ENCODE data around the gene WFDC6. TPM values are rescaled to one million over a fixed set of nuclear protein-coding genes. Genes with fewer than 3 reads are reported as not detected.
A peak's percentile ranks its signal among the peaks of the same experiment; 100 is the strongest.

Gene WFDC6
- total and polyA plus RNA-seq, 8 donors: not detected

DNA sequence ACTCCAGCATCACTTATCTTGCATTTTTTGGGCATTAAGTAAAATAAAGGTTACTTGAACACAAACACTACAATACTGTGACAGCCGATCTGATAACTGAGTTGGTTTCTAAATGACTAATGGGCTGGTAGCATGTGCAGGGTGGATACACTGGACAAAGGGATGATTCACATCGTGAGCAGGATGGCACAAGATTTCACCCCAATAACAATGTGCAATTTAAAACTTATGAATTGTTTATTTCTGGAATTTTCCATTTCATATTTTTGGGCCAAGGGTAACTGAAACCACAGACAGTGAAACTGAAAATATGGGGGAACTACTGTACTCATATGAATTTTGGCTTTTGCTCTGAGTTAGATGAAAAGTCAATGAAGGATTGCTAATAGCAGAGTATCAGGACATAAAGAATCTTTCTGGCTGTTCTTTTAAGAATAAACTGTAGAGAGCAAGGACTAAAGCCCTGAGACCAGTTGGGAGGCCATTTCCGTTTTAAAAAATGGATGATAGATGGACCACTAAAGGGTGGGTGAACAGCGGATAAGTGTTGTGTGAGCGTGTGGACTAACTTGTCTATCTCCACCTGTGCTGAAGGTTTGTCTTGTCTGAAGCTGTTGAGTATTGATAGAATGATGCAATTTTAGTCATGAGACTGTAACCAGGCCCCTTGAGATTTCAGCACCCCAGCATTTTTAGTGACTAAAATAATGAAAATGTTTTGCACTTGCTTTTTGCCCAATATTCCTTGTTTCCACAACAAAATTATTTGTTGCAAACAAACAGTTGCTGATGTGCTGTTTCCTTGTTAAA is 32.1 kb downstream of the WFDC6 start:
- Histone ChIP-seq H3K27me3 (peaks cover 0 to 30% of the 10 kb centered on the region in 2 donors), H3K4me1 (no peaks in the 10 kb centered on the region), H3K27ac (no peak overlapping the region), H3K36me3 (no peaks in the 10 kb centered on the region), H3K9me3 (no peaks in the 10 kb centered on the region), H3K4me3 (no peak overlapping the region)
- intact Hi-C loops (cut with DNase I): no loop called here
- ATAC-seq: no peak
- TF ChIP-seq, protein P1, sequence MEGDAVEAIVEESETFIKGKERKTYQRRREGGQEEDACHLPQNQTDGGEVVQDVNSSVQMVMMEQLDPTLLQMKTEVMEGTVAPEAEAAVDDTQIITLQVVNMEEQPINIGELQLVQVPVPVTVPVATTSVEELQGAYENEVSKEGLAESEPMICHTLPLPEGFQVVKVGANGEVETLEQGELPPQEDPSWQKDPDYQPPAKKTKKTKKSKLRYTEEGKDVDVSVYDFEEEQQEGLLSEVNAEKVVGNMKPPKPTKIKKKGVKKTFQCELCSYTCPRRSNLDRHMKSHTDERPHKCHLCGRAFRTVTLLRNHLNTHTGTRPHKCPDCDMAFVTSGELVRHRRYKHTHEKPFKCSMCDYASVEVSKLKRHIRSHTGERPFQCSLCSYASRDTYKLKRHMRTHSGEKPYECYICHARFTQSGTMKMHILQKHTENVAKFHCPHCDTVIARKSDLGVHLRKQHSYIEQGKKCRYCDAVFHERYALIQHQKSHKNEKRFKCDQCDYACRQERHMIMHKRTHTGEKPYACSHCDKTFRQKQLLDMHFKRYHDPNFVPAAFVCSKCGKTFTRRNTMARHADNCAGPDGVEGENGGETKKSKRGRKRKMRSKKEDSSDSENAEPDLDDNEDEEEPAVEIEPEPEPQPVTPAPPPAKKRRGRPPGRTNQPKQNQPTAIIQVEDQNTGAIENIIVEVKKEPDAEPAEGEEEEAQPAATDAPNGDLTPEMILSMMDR (IDR thresholded peaks at IDR 0.05): no peak
- no peak for DNase-seq

DNA sequence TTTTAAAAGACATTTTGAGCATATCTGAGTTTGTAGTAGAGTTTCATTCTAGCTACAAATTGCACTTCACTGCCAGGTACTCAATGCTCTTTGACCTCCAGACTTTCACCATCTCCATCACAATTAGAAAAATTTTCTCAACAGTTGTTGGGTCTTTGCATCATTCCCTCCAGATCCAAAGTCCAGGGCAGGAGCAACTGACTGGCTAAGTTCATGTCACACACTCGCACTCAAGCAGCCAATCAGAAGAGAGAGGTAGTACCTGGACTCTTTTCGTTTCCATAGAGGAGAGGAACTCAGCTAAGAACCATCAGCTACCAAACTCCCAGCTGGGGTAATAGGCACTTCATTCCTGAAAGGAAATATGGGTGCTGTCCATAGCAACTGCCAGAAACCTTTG is 32.9 kb downstream of the WFDC6 start:
- intact Hi-C loops (cut with DNase I): no loop called here
- no peaks in the 10 kb centered on the region for H3K4me1 ChIP-seq
- no peak overlapping the region for H3K4me3 ChIP-seq
- TF ChIP-seq, protein P1 (IDR thresholded peaks at IDR 0.05): no peak
- H3K9me3 ChIP-seq: no peaks in the 10 kb centered on the region
- peaks cover 0 to 34% of the 10 kb centered on the region in 2 donors for H3K27me3 ChIP-seq
- no peak overlapping the region for H3K27ac ChIP-seq
- DNase-seq (no peak), ATAC-seq (no peak)
- no peaks in the 10 kb centered on the region for H3K36me3 ChIP-seq

DNA sequence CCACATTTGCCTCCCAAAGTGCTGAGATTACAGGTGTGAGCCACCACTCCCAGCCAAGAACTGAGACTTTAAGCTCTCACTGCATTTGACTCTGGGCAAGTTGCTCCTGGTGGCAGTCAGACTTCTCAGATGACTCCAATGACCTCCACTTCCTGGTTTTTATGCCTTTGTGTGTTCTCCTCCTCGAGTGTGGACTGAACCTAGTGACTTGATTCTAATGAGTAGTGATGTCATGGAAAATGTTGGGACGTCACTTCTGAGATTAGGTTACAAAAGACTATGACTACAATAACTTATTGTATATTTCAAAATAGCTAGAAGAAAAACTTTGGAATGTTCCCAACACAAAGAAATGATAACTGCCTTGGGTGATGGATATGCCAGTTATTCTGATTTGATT is 35.9 kb downstream of the WFDC6 start:
- no peak for ATAC-seq
- H3K4me1 ChIP-seq: no peaks in the 10 kb centered on the region
- peaks cover 0 to 62% of the 10 kb centered on the region in 2 donors for H3K27me3 ChIP-seq
- H3K36me3 ChIP-seq: no peaks in the 10 kb centered on the region
- H3K9me3 ChIP-seq: no peaks in the 10 kb centered on the region
- no peak overlapping the region for H3K4me3 ChIP-seq
- intact Hi-C loops (cut with DNase I): no loop called here
- no peak for DNase-seq
- TF ChIP-seq, protein P1 (IDR thresholded peaks at IDR 0.05): no peak
- no peak overlapping the region for H3K27ac ChIP-seq

DNA sequence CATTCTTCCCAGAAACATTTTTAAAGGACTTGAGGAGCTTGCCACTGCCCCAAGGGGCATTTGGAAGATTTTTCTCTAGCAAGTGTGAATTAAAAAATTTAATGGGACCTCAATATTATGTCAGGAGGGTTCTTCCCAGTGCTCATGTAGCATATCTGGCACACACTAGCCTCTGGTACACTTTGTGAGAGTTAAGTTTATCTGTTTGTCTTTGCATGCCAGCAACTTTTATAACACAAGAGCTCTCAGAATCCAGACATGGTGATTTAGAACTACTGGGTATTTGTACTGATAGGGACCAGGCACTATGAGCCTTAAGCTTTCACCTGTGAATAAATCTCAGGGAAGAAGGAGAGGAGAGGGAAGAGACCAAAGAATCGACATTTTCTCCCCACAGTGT is 36.7 kb downstream of the WFDC6 start:
- TF ChIP-seq, protein P1 (IDR thresholded peaks at IDR 0.05): no peak
- Histone ChIP-seq H3K4me3 (no peak overlapping the region), H3K27ac (no peak overlapping the region), H3K9me3 (no peaks in the 10 kb centered on the region), H3K27me3 (peaks cover 0 to 71% of the 10 kb centered on the region in 2 donors), H3K36me3 (no peaks in the 10 kb centered on the region), H3K4me1 (no peaks in the 10 kb centered on the region)
- intact Hi-C loops (cut with DNase I): no loop called here
- peak; percentile 55 for ATAC-seq
- no peak for DNase-seq

DNA sequence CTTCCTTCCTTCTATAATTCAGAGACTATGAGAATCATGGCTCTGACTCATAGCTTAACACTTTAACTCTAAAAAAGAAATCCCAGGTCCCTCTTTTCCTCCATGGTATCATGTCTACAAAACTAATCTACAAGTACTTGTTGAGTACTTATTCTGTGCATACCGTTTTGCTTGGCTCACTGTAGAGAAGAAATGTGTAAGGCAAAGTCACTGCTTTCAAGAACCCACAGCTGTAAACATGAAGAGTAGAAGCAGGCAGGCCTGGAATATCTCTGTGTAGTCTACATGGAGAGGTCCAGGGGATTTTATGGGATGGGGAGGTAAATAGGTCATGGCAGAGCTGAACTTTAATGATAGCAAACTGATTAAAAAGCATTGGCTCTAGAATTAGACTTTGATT is 37.7 kb downstream of the WFDC6 start:
- Histone ChIP-seq H3K27me3 (peaks cover 0 to 74% of the 10 kb centered on the region in 2 donors), H3K4me3 (no peak overlapping the region), H3K36me3 (no peaks in the 10 kb centered on the region), H3K27ac (no peak overlapping the region), H3K9me3 (no peaks in the 10 kb centered on the region), H3K4me1 (no peaks in the 10 kb centered on the region)
- TF ChIP-seq, protein P1 (IDR thresholded peaks at IDR 0.05): no peak
- intact Hi-C loops (cut with DNase I): no loop called here
- DNase-seq: peak in 1 of 4 donors; percentile 12
- peak; percentile 87 for ATAC-seq

Data from left lung (tissue), 10 donors.